Bronchial epithelial cell (primary cell): Measurements from ENCODE around the gene SP140L. TPM values are rescaled to one million over a fixed set of nuclear protein-coding genes. Genes with fewer than 3 reads are reported as not detected.

ENCODE experiments used
- DNase-seq: peaks from one replicate; pipeline ENCODE4 v3.0.0-alpha.2; 2010; ENCODE audit warnings: low read depth
- FAIRE-seq: peaks from 2 replicates; lab custom pipeline; 2011; peaks lifted over from hg19 to GRCh38; lab: Jason Lieb, UNC
- H3K27me3 ChIP-seq: 2 replicates; pipeline ENCODE4 v1.5.1; 2011; ENCODE audit warnings: low read length; ENCODE audit not compliant: control insufficient read depth, insufficient read depth
- H3K36me3 ChIP-seq: 2 replicates; pipeline ENCODE4 v1.5.1; 2011; ENCODE audit warnings: low read length; ENCODE audit not compliant: control insufficient read depth, insufficient read depth
- H3K4me3 ChIP-seq: 2 replicates; pipeline ENCODE4 v1.5.1; 2011; ENCODE audit warnings: mild to moderate bottlenecking, low read depth, low read length, control low read depth
- CTCF ChIP-seq: IDR thresholded peaks from 2 replicates; pipeline ENCODE4 v1.5.1; 2011; ENCODE audit warnings: mild to moderate bottlenecking, moderate library complexity, low read length, control low read depth, inconsistent platforms; ENCODE audit not compliant: insufficient read depth, severe bottlenecking
- total RNA-seq: library from RNA; depleted of rRNA; stranded (reverse); fragments of >200 nt; gene quantifications from 2 replicates; pipeline ENCODE4 v1.2.1, GENCODE V29; 2014

SP140L gene
- total RNA-seq, 1 donor from 2014 or later, result 1.6 TPM

DNA sequence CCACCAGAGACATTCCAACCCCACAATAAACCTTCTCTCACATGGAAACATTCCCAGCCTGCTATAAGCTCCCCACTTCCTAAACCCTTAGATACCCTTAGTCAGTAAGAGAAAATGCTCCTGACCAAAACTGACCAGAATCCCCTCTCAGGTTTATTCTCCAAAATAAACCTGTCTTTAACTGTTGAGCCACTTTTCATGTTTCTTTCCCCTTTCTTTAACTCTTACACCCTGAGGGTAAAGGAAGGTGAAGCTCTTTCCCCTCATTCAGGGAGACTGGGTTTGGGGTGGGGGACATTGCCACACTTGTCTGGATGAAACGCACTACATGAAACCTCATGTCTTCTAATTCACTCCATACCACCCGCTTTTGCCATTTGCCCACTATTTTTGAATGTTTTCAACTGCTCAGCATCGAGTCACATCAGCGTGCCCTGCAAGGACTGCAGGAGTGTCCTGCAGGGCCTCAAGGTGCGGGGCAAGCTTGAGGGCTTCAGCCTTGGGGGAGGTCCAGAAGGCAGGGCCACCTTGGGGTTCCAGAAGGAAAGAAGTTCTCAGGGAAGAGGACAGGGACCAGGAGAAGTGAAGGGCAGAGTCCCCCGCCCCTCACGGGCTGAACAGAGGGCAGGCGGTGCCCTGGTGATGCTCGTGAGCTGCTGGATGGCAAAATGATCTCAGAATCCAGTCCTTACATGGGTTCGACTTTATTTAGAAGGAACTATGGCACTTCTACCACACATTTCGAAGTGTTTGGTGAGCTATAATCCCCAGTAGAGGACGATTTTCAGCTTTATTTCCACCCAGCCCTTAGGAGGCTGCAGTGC lies 4.2 kb upstream of the SP140L start:
- Histone ChIP-seq H3K27me3 (no peaks in the 10 kb centered on the region), H3K36me3 (no peaks in the 10 kb centered on the region), H3K4me3 (no peak overlapping the region)
- TF ChIP-seq CTCF, result no peak
- DNase-seq, result no peak
- FAIRE-seq, result no peak

GRCh38 chr2:230323385-230324106 lies 3.4 kb upstream of the SP140L start:
- Histone ChIP-seq H3K27me3 (no peaks in the 10 kb centered on the region), H3K4me3 (no peak overlapping the region), H3K36me3 (no peaks in the 10 kb centered on the region)
- TF ChIP-seq CTCF, result peak; percentile 10
- no peak for DNase-seq
- FAIRE-seq, result no peak

DNA sequence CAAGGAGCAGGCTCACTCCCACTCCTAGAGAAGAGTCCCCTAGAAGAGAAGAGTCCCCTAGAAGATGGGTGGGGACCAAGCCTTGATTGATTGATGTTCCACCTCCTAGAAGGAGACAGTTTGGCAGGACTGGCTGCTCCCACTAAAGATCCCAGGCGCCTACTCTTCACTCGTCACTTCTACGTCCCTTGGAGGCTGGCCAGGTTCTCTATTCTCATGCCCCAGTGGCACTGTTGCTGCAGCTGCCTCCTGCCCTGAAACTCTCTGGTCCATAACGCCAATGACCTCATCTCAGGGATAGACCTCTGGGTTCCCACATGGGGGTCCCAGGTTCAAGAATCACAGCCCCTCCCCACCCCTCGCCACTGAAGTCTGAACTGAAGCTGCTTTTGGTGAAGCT lies 2.5 kb upstream of the SP140L start:
- no peak for TF ChIP-seq CTCF
- H3K4me3 ChIP-seq, result no peak overlapping the region
- H3K36me3 ChIP-seq, result no peaks in the 10 kb centered on the region
- FAIRE-seq (no peak), DNase-seq (no peak)
- no peaks in the 10 kb centered on the region for H3K27me3 ChIP-seq

DNA sequence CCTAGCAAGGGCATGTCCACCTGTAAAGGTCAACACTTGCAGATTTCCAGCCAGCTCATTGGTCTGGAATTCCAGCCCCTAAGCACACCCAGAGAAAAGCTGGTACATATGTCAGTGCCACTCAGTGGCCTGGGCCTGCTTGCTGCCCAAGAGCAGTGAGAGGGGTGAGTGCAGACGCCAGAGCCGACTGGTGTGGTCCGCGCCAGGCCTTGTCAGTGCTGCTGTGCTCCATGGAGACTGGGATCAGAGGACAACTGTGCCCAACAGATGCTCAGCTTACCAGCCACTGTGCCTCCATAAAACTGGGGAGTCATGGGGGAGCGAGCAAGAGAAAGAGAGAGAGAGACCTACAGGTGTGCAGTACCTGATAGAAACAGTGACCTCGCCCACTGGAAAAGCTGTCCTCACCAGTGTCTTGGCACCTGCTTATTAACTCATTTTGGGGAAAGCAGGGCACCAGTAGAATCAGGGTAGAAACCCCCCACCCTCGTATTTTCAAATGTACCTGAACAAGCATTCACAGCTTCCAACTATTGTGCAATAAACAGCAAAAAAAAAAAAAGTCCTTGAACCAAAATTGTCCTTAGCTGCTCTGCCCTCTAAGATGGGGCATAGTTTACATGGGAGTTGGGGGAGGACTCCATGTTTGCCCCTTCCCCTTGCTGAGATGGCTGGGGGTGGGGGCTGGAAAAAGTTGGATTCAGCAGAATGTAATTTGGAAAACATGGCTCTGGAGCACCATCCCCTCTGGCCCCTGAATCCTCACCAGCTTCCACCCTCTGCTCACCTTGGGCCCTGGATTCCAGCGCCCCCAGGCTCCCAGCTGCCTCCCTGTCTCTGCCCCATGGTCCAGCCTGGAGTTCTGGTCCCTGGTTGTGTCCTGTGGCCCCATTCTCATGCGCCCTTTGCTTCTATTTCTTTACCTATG lies 1.4 kb upstream of the SP140L start:
- Histone ChIP-seq H3K36me3 (no peaks in the 10 kb centered on the region), H3K4me3 (no peak overlapping the region), H3K27me3 (no peaks in the 10 kb centered on the region)
- DNase-seq (no peak), FAIRE-seq (no peak)
- TF ChIP-seq CTCF, result no peak

DNA sequence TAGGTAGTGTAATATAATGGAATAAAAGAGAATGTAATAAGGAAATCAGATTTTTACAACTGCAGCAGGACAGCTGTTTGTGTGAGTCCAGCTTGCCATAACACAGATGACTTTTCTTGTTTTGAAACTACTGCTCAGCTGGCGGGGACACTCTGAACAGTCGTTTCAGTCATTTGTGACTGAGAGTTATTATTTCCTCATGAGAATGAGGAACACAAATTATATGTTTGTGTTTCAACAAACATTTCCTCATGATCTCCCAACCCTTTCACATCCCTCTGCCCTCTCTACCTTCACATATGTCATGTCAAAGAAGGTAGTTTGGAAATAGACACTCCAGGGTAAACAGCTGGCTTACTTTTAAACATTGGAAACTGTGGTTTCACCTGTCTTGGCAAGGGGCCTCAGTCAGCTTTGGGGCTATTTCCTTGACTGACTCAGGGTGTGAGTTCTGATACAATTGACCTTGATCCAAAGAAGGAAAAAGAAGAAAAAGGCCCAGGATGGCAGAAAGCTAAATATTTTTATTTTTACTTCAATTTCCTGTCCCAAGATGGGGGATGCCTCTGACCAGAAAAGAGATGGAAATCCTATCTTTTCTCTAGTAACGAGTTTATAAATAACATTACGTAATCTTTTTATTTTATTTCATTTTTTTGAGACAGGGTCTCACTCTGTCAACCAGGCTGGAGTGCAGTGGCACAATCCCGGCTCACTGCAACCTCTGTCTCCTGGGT lies 593 bp downstream of the SP140L start:
- no peaks in the 10 kb centered on the region for H3K27me3 ChIP-seq
- DNase-seq (peak; percentile 26), FAIRE-seq (no peak)
- H3K4me3 ChIP-seq, result peak overlapping the region; percentile 36
- no peak for TF ChIP-seq CTCF
- H3K36me3 ChIP-seq, result no peaks in the 10 kb centered on the region
